GM18508 (cell line): ENCODE measurements around the gene CRTC1.

Source experiments
- ATAC-seq: cut with Tn5 transposase; IDR thresholded peaks from one replicate; pipeline ENCODE4 v1.9.1; 2021; ENCODE audit warnings: moderate number of reproducible peaks; ENCODE audit not compliant: insufficient read depth, unreplicated experiment

CRTC1 gene

DNA sequence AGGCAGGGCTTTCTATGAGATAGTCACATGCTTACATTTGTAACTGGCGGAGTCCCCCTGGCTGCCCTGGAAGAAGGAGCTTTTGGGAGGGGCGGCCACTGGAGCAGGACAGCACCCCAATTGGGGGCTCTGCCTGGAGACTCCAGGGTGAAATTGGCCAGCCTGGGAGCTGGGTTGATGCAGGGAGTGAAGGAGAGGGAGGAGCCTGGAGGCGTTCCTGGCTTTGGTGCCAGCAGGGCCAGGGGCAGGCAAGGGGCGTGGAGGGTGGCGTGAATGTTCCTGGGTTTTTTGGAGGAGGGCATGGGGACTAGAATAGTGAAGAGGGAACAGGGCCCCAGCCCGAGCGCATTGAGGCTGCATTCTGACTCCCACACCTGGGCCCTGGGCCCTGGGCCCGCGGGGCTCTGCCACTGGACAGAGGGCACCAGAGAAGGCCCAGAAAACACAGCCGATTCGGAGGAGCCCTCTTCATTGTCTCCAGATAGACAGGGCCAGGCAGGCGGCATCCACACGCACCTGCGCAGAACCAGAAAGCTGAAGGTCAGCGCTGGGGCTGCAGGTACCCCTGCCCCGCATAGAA, 78.1 kb downstream of the CRTC1 start:
- ATAC-seq, result no peak

DNA sequence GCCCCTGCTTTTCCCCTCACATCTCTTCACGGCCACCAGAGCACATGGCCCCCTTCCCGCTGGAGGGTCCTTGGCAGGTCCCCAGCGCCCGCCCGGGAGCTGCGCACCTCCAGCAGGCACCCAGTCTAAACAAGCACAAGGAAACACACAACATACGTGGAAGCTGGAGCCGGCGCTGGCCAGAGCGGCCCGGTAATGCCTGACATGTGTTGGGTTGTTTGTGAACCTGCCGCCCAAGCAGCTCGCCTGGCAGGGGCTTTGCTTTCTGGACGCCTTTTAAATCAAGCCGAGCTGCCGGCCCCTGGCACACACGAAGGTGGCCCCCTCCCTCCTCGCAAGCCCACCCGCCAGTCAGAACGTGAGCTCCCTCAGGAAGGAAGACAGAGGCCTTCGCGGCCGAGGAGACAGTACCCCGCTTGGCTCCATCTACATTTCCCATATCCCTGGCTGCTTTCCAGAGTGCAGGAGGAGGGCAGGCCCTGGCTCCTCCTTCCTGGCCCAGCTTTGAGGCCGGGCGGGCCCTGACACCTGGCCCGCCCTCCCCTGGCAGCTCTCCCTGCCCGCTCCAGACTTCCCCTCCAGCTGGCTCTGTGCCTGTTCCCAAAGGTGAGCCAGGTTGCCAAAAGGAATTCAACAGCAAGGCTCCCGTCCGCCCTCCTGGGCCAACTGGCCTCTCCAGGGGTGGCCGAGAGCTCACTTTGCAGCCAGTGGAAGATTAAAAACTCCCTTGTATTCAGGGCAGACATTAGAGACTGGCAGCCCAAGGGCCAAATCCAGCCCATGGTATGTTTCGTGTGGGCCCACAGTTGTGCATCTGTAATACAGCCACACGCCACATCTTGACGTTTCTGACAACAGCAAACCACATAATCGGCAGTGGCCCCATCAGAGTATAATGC, 78.9 kb downstream of the CRTC1 start:
- ATAC-seq, result no peak

DNA sequence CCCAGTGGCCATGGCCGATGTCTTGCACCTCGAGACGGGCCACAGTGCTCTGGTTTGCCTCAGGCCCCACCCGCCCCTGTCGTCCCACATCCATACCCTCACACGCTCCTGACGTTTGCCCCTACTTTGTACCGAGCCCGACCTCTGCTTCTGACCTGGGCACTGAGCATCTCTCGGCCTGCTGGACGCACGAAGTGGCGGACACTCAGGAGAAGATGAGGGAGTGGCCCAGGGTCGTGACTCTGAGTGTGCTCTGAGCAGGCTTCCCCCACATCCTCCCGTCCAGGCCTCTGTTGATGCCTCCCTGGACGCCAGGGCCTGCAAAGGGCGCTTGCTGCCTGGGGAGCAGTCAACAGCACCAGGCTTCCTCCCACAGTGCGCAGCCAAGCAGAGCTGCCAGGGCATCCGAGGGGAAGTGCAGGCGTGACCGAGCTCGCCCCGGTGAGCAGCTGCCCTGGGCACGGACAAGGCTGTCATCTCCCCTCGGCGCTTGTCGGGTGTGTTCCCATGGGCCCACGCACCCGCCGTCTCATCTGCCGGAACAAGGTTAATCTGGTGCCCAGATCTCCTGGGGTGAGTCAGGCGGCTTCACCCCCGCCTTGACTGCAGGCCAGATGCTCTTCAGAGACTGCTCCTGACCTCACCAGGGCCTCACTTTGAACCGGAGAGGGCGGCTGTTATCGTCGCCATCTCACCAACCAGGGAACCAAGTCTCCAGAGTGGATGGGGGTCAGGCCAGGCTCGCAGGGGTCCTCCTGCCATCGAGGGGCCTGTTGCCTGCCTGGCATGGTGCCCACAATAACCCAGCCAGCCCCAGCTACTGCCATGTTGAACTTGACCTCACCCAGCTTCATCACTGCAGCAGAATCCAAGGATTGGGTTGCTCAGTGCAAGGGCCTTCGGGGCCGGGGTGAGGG, 80.5 kb downstream of the CRTC1 start:
- ATAC-seq, result no peak

DNA sequence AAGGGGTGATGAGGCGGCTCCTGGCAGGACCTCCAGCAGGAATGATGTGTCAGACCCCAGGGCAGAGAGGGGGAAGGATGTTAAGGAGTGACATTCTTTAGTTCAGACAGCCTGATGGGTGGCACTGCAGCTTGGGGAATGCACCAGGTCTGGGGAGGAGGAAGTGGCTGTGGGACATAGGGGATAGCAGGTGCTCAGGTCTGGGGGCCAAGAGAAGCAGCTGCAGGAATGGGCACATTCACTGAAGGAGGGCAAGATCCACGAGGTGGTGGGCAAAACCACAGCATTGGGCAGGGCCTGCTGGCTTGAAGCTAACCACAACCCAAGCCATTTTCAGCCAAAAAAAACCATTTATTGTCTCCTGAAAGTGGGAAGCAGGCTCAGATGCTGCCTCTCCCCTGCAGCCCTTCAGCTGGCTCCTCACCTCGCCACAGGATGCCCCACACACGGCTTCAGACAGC, 81.1 kb downstream of the CRTC1 start:
- ATAC-seq, result no peak

- ATAC-seq, result no peak
These were observed 81.7 kb downstream of the CRTC1 start for GRCh38 chr19:18765224-18765623.

GRCh38 chr19:18768046-18768771, 84.7 kb downstream of the CRTC1 start:
- ATAC-seq, result no peak

DNA sequence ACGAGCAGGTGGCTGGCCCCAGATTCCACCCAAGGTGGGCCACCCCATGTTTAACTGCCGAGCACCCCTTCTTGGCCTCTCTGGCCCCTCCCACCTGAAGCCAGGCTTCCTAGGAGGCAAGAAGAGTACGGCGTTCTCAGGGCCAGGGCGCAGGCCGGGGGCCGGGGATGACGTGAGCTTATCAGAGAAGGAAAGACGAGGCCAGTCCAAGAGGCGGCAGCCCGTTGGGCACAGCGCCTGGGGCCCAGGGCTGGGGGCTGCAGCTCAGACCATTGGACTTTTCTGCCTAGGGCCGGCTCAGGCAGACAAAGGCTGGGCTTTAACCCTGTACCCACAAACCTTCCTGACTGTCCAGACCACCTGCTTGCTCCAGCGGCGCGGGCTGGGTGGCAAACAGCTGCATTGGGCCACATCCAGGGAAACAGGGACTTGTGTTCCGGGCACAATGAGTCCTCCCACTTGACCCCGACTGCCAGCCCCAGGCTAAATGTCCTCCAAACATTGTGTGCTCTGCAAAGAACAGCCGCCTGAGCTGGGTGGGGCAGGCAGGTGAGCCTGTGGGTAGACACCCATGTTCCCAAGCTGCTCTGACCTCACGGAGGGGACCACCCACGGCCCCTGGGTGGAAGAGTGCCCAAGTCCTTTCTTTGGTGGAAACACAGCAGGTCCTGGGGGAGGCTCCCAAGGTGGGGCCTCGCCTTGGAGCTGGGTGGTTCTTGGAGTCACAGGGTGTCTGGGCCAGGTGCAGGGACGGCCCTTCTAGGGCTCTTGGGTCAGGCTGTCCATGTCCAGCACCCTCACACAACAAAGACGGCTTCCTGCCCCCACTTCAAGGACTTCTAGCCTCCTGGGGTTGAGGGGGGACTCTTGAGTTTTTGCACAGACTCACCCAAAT, 85.8 kb downstream of the CRTC1 start:
- no peak for ATAC-seq

- no peak for ATAC-seq
These were observed 86.6 kb downstream of the CRTC1 start for GRCh38 chr19:18769989-18770528.

DNA sequence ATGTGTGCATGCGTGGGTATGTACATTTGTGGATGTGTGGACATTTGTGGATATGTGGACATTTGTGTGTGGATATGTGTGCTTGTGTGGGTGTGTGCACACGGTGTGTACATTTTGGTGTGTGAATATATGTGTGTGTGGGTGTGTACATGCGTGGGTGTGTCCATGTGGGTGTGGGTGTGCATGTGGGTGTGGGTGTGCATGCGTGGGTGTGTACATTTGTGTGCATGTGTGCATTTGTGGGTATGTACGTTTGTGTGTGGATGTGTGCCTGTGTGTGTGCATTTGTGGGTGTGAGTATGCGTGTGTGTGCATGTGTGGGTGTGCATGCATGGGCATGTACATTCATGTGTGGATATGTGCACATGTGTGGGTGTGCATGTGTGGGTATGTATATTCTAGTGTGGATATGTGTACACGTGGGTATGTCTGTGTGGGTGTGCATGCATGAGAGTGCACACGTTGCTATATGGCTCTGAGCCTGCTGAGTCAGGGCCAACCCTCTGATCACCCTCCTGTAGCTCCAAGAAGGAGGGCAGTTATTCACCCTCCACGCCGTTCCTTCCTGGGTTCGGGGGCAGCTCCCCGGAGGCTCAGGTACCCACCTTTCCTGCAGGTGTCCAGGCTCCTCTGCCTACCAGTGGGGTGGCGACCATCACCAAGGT, 87.3 kb downstream of the CRTC1 start:
- ATAC-seq, result no peak

GRCh38 chr19:18771328-18772242, 88.1 kb downstream of the CRTC1 start:
- ATAC-seq, result no peak

GRCh38 chr19:18772620-18773587, 89.4 kb downstream of the CRTC1 start:
- no peak for ATAC-seq

- no peak for ATAC-seq
These were observed 90.2 kb downstream of the CRTC1 start for GRCh38 chr19:18773682-18774081.

- ATAC-seq, result no peak
These were observed 90.6 kb downstream of the CRTC1 start for GRCh38 chr19:18774107-18774506.

DNA sequence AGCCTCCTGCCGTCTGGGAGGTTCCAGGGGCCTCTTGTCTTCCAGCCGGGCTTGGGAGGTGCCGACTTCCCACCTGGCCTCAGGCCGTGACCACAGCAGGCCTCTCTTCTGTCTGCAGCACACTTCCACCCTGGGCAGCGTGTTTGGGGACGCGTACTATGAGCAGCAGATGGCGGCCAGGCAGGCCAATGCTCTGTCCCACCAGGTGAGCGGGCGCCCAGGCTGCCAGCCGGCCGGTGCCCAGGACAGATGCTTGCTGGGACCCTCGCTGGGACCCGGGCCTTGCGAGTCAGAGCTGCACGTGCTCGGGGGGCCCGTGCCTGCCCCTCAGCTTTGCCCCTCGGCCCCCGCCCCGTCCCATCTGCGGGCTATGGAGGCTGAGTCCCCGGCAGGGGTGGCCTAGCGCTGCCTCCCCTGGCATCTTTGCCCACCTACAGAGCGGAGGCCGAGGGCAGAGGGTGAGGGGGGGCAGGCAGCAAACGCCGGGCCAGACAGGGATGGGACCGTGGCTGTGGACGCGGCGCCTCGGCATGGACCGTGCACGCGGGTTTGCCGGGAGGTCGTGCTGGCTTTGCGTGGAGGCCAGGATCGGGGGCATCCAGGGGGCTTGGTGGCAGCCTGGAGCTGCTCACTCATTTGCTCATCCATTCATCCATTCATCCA, 91.4 kb downstream of the CRTC1 start:
- no peak for ATAC-seq

DNA sequence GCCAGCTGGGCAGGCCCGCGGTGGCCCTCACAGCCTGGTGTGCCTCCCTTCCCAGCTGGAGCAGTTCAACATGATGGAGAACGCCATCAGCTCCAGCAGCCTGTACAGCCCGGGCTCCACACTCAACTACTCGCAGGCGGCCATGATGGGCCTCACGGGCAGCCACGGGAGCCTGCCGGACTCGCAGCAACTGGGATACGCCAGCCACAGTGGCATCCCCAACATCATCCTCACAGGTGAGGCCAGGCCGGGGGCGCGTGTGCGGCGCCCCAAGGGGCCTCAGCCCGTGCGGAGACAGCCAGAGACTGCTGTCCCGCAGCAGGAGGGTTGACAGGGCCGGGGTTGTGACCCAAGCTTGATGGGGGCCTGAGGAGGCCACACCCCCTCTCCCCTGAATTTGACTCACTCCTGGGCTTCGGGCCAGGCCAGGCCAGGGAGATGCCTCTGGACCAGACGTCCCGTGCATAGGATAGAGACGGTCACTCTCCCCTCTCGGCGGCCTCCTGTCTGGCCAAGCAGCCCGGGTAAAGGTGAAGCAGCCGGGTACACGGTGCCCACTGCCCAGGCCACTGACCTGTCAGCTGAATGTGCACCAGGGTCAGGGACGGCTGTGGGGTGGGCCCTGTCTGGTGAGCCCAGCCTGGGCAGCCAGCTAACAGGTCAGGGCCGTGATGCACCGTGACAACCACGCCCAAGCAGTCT, 92.3 kb downstream of the CRTC1 start:
- no peak for ATAC-seq
